SU-DHL-6 (cell line): Measurements from ENCODE around the gene KDM7A.

Source experiments
- H2AFZ ChIP-seq: fragments of 200-600 bp; sonication (generic); 2 replicates; pipeline ENCODE4 v1.6.1; 2014; ENCODE audit warnings: low read depth, mild to moderate bottlenecking, moderate library complexity, mixed read lengths, antibody characterized with exemption, low read length; ENCODE audit not compliant: severe bottlenecking
- H3F3A ChIP-seq: fragments of 200-600 bp; shearing (Covaris generic); 2 replicates; pipeline ENCODE4 v1.6.0; 2016; ENCODE audit warnings: antibody characterized with exemption, mild to moderate bottlenecking; ENCODE audit not compliant: insufficient read depth
- H3K27ac ChIP-seq: fragments of 200-600 bp; sonication (generic); 2 replicates; pipeline ENCODE4 v1.5.1; 2016; ENCODE audit warnings: low read depth, mild to moderate bottlenecking, low read length, moderate library complexity, mixed read lengths
- H3K27me3 ChIP-seq: fragments of 200-600 bp; sonication (generic), shearing (Covaris generic); 2 replicates; pipeline ENCODE4 v1.6.0; 2014; ENCODE audit warnings: mild to moderate bottlenecking, low read length
- H3K36me3 ChIP-seq: fragments of 200-600 bp; sonication (generic); 2 replicates; pipeline ENCODE4 v1.6.1; 2014; ENCODE audit warnings: mild to moderate bottlenecking, low read length, mixed read lengths
- H3K4me2 ChIP-seq: fragments of 300-600, 200-600 bp; shearing (Covaris generic), sonication (generic); 2 replicates; pipeline ENCODE4 v1.6.0; 2014; ENCODE audit warnings: low read length, low read depth, mild to moderate bottlenecking; ENCODE audit not compliant: poor library complexity, severe bottlenecking
- H3K4me3 ChIP-seq: fragments of 200-600 bp; sonication (generic); 2 replicates; pipeline ENCODE4 v1.5.1; 2014; ENCODE audit warnings: antibody characterized with exemption, low read length, mild to moderate bottlenecking, mixed read lengths; ENCODE audit not compliant: insufficient read depth, poor library complexity, severe bottlenecking
- H3K79me2 ChIP-seq: fragments of 200-600 bp; sonication (generic); 2 replicates; pipeline ENCODE4 v1.6.1; 2014; ENCODE audit warnings: mild to moderate bottlenecking, low read length, moderate library complexity; ENCODE audit not compliant: insufficient read depth
- H3K9ac ChIP-seq: fragments of 200-600 bp; sonication (generic); 2 replicates; pipeline ENCODE4 v1.7.0; 2014; ENCODE audit warnings: mild to moderate bottlenecking, low read length
- H3K9me2 ChIP-seq: fragments of 200-600 bp; sonication (generic); replicated peaks from 2 replicates; pipeline ENCODE4 v1.6.1; 2014; ENCODE audit warnings: low read length; ENCODE audit not compliant: insufficient read depth
- H3K9me3 ChIP-seq: fragments of 200-600 bp; sonication (generic); 2 replicates; pipeline ENCODE4 v1.6.1; 2014; ENCODE audit warnings: low read length, mixed read lengths; ENCODE audit not compliant: insufficient read depth
- H4K20me1 ChIP-seq: fragments of 200-600 bp; sonication (generic); 2 replicates; pipeline ENCODE4 v1.6.1; 2014; ENCODE audit warnings: low read depth, mild to moderate bottlenecking, antibody characterized with exemption, low read length, moderate library complexity, mixed read lengths
- EZH2phosphoT487 ChIP-seq: fragments of 200-600 bp; sonication (generic), shearing (Covaris generic); conservative IDR thresholded peaks from 2 replicates; pipeline ENCODE4 v1.6.1; 2018; ENCODE audit warnings: mild to moderate bottlenecking, antibody characterized with exemption, low read length, moderate library complexity, mixed read lengths
- TF ChIP-seq, protein P1 (sequence below): fragments of 200-600 bp; sonication (generic); IDR thresholded peaks from one replicate; pipeline ENCODE4 v1.5.1; 2017; ENCODE audit warnings: antibody characterized with exemption, mild to moderate bottlenecking, low read length, moderate library complexity; ENCODE audit not compliant: insufficient read depth, poor library complexity, severe bottlenecking

Gene KDM7A

DNA sequence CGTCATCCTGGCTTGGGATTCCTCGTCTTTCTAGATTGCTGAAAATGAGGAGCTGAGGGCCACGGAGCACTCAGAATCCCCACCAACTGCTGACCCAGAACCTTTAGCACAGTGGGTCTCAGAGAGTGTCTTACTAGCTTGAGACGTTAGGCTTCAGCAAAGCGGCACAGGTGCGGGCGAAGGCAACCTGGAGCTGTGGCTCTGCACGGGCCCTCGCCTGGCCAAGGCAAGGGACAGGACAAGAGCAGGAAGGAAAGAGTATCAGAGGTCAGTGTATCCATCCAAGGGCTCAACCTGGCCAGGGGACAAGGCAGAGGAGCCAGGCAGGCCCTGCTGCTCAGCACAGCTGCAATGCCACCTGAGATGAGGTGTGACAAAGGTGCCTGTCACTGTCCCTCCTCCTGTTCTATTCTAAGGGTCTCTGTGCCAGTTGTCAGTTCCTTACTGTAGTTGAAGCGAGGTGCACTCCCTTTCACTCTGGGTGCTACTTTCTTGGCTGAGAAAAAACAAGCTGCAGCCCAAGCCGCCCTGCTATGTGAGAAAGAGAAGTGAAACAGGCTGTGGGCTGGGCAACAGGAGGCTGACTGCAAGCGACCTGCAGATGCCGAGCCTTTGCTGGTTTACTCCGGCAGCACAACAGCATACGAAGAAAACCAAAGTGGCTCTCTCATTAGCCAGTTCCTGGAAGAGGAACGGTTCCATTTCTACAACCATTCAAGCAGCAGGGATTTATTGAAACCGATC, 33.3 kb upstream of the KDM7A start:
- no peaks in the 10 kb centered on the region for H4K20me1 ChIP-seq
- no peaks in the 10 kb centered on the region for H3K9me3 ChIP-seq
- H3K27ac ChIP-seq = no peak overlapping the region
- H3K4me3 ChIP-seq = no peak overlapping the region
- H3K79me2 ChIP-seq = no peaks in the 10 kb centered on the region
- H3K36me3 ChIP-seq = no peaks in the 10 kb centered on the region
- no peak overlapping the region for H2AFZ ChIP-seq
- peak overlapping the region; percentile 30 for H3K4me2 ChIP-seq
- H3K27me3 ChIP-seq = no peaks in the 10 kb centered on the region
- H3F3A ChIP-seq = no peaks in the 10 kb centered on the region
- TF ChIP-seq, protein P1, sequence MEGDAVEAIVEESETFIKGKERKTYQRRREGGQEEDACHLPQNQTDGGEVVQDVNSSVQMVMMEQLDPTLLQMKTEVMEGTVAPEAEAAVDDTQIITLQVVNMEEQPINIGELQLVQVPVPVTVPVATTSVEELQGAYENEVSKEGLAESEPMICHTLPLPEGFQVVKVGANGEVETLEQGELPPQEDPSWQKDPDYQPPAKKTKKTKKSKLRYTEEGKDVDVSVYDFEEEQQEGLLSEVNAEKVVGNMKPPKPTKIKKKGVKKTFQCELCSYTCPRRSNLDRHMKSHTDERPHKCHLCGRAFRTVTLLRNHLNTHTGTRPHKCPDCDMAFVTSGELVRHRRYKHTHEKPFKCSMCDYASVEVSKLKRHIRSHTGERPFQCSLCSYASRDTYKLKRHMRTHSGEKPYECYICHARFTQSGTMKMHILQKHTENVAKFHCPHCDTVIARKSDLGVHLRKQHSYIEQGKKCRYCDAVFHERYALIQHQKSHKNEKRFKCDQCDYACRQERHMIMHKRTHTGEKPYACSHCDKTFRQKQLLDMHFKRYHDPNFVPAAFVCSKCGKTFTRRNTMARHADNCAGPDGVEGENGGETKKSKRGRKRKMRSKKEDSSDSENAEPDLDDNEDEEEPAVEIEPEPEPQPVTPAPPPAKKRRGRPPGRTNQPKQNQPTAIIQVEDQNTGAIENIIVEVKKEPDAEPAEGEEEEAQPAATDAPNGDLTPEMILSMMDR = no peak
- no peak for TF ChIP-seq EZH2phosphoT487
- H3K9ac ChIP-seq = no peak overlapping the region
- no peaks in the 10 kb centered on the region for H3K9me2 ChIP-seq

DNA sequence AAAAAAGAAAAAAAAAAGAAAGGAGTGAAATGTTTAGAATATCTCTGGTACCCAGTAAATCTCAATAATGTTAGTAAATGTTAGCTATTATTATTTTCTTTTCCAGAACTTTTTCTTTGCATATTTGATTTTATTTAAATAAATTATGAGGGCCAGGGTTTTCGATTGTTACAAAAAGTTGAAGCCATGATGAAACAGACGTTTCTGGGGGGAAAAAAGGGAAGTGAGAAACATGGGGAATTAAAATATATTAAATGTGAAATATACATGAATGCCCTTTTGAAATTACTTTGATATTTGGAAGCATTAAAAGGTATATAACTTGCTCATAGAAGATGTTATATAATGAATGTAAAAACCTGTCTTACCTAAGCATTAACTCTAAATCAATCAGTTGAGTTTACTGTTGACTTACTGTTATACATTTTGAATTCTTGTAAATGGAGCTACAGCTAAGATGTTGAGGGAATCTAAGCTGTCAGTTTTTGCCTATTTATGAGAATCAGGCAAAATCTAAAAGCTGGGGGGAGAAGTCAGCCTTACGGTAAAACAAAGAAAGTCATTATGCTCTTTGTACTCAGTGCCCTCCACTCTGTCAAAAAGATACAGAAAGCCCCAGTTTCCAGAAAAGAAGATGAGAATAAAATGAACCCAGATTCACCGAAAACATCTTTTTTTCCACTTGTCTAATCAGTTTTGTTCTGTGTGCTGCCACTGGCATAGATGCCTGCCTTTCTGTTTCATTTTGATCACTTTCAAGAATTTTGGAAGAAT, 30.0 kb upstream of the KDM7A start:
- Histone ChIP-seq H3K9me3 (0 out of 2 replicates have a peak, but pooled peaks cover 5% of the 10 kb centered on the region), H3F3A (no peaks in the 10 kb centered on the region), H4K20me1 (no peaks in the 10 kb centered on the region), H3K27me3 (no peaks in the 10 kb centered on the region), H2AFZ (no peak overlapping the region), H3K27ac (no peak overlapping the region), H3K4me3 (no peak overlapping the region), H3K9ac (no peak overlapping the region), H3K79me2 (no peaks in the 10 kb centered on the region), H3K36me3 (no peaks in the 10 kb centered on the region), H3K4me2 (no peak overlapping the region), H3K9me2 (no peaks in the 10 kb centered on the region)
- TF ChIP-seq, protein P1 = no peak
- TF ChIP-seq EZH2phosphoT487 = no peak

DNA sequence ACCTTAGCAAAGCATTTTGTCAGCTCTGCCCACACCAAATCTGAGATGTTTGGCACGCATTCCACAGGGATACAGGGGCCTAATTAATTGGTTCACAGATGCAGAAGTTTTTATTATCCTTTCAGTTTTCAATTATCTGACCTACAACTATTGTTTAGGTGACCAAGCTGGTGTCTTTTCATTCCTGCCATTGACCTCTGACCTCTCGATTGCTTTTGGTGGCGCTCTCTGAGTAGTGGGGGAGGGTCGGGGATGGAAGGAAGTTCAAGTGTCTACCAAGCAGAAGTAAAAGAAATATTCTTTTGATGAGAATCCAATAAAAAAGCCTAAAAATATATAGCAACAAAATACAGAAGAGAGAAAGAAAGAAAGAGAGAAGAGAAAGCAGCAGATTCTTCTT, 28.8 kb upstream of the KDM7A start:
- no peaks in the 10 kb centered on the region for H3K79me2 ChIP-seq
- H3F3A ChIP-seq = no peaks in the 10 kb centered on the region
- H3K4me2 ChIP-seq = no peak overlapping the region
- H3K9me3 ChIP-seq = 0 out of 2 replicates have a peak, but pooled peaks cover 5% of the 10 kb centered on the region
- H4K20me1 ChIP-seq = no peaks in the 10 kb centered on the region
- no peak overlapping the region for H3K4me3 ChIP-seq
- H3K36me3 ChIP-seq = no peaks in the 10 kb centered on the region
- H2AFZ ChIP-seq = no peak overlapping the region
- no peaks in the 10 kb centered on the region for H3K9me2 ChIP-seq
- no peak for TF ChIP-seq EZH2phosphoT487
- TF ChIP-seq, protein P1 = no peak
- H3K27ac ChIP-seq = no peak overlapping the region
- H3K27me3 ChIP-seq = no peaks in the 10 kb centered on the region
- no peak overlapping the region for H3K9ac ChIP-seq
